Sigmoid colon (tissue), 7 donors: ENCODE data around the gene KCNJ15. TPM values are rescaled to one million over a fixed set of nuclear protein-coding genes. Genes with fewer than 3 reads are reported as not detected.

Source experiments
- DNase-seq: peaks from one replicate; pipeline ENCODE4 v3.0.0-alpha.2; 2019
- H3K27ac ChIP-seq, 4 donors: fragments of 200-600 bp; sonication (generic); one replicate each; pipeline ENCODE4 v1.5.1; 2016 to 2019; ENCODE audit warnings: mild to moderate bottlenecking in 1 of 4
- H3K27me3 ChIP-seq, 3 donors: fragments of 200-600 bp; sonication (generic); one replicate each; pipeline ENCODE4 v1.5.1; 2019; ENCODE audit warnings: mild to moderate bottlenecking in 1 of 3
- H3K36me3 ChIP-seq, 4 donors: fragments of 200-600 bp; sonication (generic); one replicate each; pipeline ENCODE4 v1.5.1; 2016 to 2019
- H3K4me1 ChIP-seq, 4 donors: fragments of 200-600 bp; sonication (generic); one replicate each; pipeline ENCODE4 v1.5.1; 2017 to 2019
- H3K4me3 ChIP-seq, 4 donors: fragments of 200-600 bp; sonication (generic); one replicate each; pipeline ENCODE4 v1.5.1; 2017 to 2019; ENCODE audit warnings: mild to moderate bottlenecking in 2 of 4, moderate library complexity in 1 of 4
- H3K9me3 ChIP-seq, 4 donors: fragments of 200-600 bp in 3 of 4; sonication (generic) in 3 of 4; one replicate each; pipeline versions ENCODE4 v1.5.1 to v1.6.1; 2013 to 2019
- CTCF ChIP-seq, 4 experiments: fragments of 450-650 bp in 3 of 4; fragments of 200-600 bp in 1 of 4; IDR thresholded peaks; one replicate each; pipeline ENCODE4 v1.5.1; 2016 to 2019; ENCODE audit warnings: antibody characterized with exemption in 4 of 4, mild to moderate bottlenecking in 3 of 4, moderate library complexity in 2 of 4
- EP300 ChIP-seq, 4 donors: sonication (generic); formaldehyde crosslinking; IDR thresholded peaks; one replicate each; pipeline ENCODE4 v1.6.1; 2017; ENCODE audit warnings: antibody characterized with exemption in 4 of 4
- POLR2A ChIP-seq, 2 donors: fragments of 450-650 bp; IDR thresholded peaks; one replicate each; pipeline ENCODE4 v1.6.1; 2016; ENCODE audit warnings: antibody characterized with exemption in 2 of 2, mild to moderate bottlenecking in 2 of 2, moderate library complexity in 2 of 2
- POLR2AphosphoS5 ChIP-seq, 4 donors: sonication (generic); formaldehyde crosslinking; IDR thresholded peaks; one replicate each; pipeline ENCODE4 v1.6.1; 2017; ENCODE audit warnings: antibody characterized with exemption in 4 of 4
- WGBS, 2 donors: extraction: QIAGEN DNeasy Blood & Tissue Kit; methylation state at CpG; one replicate each; pipeline ENCODE4 v1.1.7; 2013; 5-methylcytosine and 5-hydroxymethylcytosine counted together
- intact Hi-C: fragments of 100-400 bp; cut with DNase I; formaldehyde crosslinking; loops from one replicate; pipeline ENCODE4 v1.15.1; 2023
- polyA plus RNA-seq, 3 donors: library from polyadenylated mRNA; stranded (reverse); fragments of 200-250 nt; gene quantifications; one replicate each; pipeline ENCODE4 v1.2.3, GENCODE V29; 2013
- total RNA-seq, 4 donors: library from RNA; depleted of rRNA; stranded (reverse); fragments of >200 nt; gene quantifications; one replicate each; pipeline ENCODE4 v1.1.0, GENCODE V29; 2016
- donor health status: healthy with polysubstance abuse.
- donor health status: Bipolar disorder and iron deficiency.
- donor health status: healthy.

KCNJ15 gene
- total and polyA plus RNA-seq, 7 donors: 0.22 to 0.60 (median 0.49) TPM; not detected in 4

DNA sequence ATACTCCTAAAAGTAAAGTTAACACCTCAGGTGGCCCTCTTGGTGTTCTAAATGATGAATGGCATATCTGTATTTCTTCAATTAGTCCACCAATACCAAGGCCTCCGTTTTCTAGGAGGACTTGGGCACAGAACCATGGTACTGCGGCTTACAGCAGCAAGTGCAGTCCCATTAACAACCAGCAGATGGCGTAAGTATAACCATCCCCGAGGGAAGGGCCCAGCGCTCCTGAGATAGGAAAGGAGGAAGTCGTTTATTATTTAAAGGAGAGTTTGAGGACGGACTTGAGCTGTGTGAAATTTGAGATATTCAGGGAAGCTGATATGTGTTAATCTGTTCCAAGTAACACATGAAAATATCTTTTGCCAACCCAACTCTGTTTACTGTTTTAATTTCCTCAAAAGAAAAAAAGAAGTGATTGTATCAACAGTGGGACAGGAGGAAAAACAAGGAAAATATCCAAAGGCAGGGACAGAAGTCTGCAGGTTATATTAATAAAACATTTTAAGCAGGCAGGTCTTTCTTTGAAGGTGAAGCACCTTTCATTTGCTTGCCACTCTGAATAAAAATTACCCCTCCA lies 37.7 kb upstream of the KCNJ15 start:
- Histone ChIP-seq H3K36me3 (no peaks in the 10 kb centered on the region), H3K27me3 (no peaks in the 10 kb centered on the region), H3K27ac (no peak overlapping the region), H3K4me1 (no peaks in the 10 kb centered on the region), H3K4me3 (no peak overlapping the region), H3K9me3 (peaks cover 0 to 4% (median 2%) of the 10 kb centered on the region in 4 donors)
- 1 to 6% methylated on average over 7 of the region's 7 CpGs for WGBS, 2 donors
- DNase-seq: peak; percentile 84
- peak; percentile 66 to 87 (median 74) for TF ChIP-seq CTCF (IDR thresholded peaks at IDR 0.05)
- TF ChIP-seq EP300 (IDR thresholded peaks at IDR 0.05): no peak
- intact Hi-C loops: loop anchor here (1.0 to 5.0 kb wide), 2 partner anchors 137 to 918 kb away; no protein-coding TSS in a partner anchor

DNA sequence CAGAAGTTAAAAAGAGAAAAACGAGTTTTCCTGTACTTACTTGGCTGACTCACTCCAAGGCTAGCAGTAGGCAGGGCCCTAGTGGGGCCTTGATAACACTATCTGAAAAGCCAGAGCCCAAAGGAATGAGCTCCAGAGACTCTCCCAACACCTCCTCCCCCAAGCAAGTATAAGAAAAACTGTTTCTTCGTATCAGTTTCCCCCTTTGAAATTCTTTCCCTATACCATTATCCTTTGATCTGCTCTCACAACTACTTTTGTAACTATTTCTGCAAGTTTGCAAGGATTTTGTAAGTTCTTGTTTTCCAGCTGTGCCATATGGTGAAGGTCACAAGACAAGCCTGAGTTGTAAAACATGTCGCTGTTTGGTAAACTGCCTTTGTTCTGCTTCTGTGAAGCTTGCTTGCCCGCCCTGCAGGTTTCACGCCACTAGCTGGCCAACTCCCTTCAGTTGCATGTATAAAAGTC lies 36.5 kb upstream of the KCNJ15 start:
- 81 to 85% methylated on average over 5 of the region's 5 CpGs for WGBS, 2 donors
- no peak overlapping the region for H3K4me3 ChIP-seq
- TF ChIP-seq POLR2A (IDR thresholded peaks at IDR 0.05) (no peak), EP300 (IDR thresholded peaks at IDR 0.05) (no peak), CTCF (IDR thresholded peaks at IDR 0.05) (no peak), POLR2AphosphoS5 (IDR thresholded peaks at IDR 0.05) (no peak)
- no peaks in the 10 kb centered on the region for H3K36me3 ChIP-seq
- peaks cover 0 to 11% (median 8%) of the 10 kb centered on the region in 4 donors for H3K9me3 ChIP-seq
- intact Hi-C loops: no loop called here
- no peak overlapping the region for H3K27ac ChIP-seq
- DNase-seq: no peak
- H3K4me1 ChIP-seq: no peaks in the 10 kb centered on the region
- H3K27me3 ChIP-seq: no peaks in the 10 kb centered on the region

DNA sequence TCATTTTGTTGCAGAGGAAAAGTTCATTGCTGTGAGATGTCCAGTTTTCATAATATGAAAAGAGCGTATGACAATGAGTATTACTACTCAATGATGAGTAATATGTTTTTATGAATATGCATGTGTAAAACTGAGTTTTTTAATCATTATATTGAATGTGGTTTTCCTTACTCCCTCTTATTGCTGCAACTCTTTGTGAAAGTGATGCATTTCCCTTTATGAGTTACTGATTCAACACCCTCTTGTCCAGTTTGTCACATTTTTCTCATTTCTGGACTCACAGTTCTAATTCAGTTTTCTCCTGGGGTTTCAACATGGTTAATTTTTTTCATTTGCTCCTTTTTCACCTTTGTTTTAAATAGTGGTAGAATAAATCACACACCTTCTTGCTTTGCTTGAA lies 35.2 kb upstream of the KCNJ15 start:
- TF ChIP-seq EP300 (IDR thresholded peaks at IDR 0.05) (no peak), CTCF (IDR thresholded peaks at IDR 0.05) (no peak), POLR2AphosphoS5 (IDR thresholded peaks at IDR 0.05) (no peak), POLR2A (IDR thresholded peaks at IDR 0.05) (no peak)
- DNase-seq: no peak
- H3K4me1 ChIP-seq: no peaks in the 10 kb centered on the region
- no peak overlapping the region for H3K4me3 ChIP-seq
- H3K27ac ChIP-seq: no peak overlapping the region
- no peaks in the 10 kb centered on the region for H3K36me3 ChIP-seq
- H3K27me3 ChIP-seq: no peaks in the 10 kb centered on the region
- intact Hi-C loops: no loop called here
- peaks cover 0 to 11% (median 8%) of the 10 kb centered on the region in 4 donors for H3K9me3 ChIP-seq
- WGBS, 2 donors: 60 to 89% methylated on average over 1 of the region's 1 CpG

DNA sequence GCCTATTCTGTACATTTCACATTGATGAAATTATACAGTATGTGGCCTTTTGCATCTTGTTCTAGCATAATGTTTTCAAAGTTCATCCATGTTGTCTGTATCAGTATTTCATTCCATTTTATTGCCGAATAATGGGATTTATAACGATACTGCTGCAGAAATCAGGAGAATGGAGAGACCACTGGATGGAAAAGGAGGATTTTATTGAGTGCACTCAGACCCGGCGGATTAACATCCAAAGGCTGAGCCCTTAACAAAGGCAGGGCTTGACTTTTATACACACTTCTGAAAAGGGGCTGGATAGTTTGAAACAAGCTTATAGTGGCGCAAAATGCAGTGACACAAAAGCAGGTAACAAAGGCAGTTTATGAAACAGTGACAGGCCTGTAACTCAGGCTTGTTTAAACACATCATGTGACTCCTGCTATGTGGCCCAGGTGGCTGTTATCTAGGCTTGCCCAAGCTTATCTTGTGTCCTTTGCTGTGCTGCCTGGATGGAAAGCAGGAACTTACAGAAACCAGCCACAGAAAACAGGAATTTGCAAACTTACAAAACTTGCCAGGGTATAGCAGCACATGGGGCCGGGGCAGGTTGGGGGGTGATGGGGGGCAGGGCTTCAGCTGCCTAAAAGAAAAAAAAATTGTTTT lies 32.8 kb upstream of the KCNJ15 start:
- H3K9me3 ChIP-seq: peaks cover 0 to 16% (median 13%) of the 10 kb centered on the region in 4 donors
- H3K27ac ChIP-seq: no peak overlapping the region
- no peaks in the 10 kb centered on the region for H3K36me3 ChIP-seq
- H3K27me3 ChIP-seq: no peaks in the 10 kb centered on the region
- TF ChIP-seq POLR2AphosphoS5 (IDR thresholded peaks at IDR 0.05): no peak
- no peak for TF ChIP-seq POLR2A (IDR thresholded peaks at IDR 0.05)
- TF ChIP-seq CTCF (IDR thresholded peaks at IDR 0.05): no peak
- TF ChIP-seq EP300 (IDR thresholded peaks at IDR 0.05): no peak
- intact Hi-C loops: no loop called here
- DNase-seq: no peak
- 94 to 95% methylated on average over 6 of the region's 6 CpGs for WGBS, 2 donors
- no peaks in the 10 kb centered on the region for H3K4me1 ChIP-seq
- no peak overlapping the region for H3K4me3 ChIP-seq
